Measurements from ENCODE around the gene PCDHA10.
"Not testable (repeated sequence)": the region's sequence is repeated elsewhere in the genome, so short reads cannot be mapped to it uniquely, and the experiment has no call there.

PCDHA10 gene

GRCh38 chr5:140842798-140843733 is 12.6 kb upstream of the PCDHA10 start:
- DNase-seq, result no peak

DNA sequence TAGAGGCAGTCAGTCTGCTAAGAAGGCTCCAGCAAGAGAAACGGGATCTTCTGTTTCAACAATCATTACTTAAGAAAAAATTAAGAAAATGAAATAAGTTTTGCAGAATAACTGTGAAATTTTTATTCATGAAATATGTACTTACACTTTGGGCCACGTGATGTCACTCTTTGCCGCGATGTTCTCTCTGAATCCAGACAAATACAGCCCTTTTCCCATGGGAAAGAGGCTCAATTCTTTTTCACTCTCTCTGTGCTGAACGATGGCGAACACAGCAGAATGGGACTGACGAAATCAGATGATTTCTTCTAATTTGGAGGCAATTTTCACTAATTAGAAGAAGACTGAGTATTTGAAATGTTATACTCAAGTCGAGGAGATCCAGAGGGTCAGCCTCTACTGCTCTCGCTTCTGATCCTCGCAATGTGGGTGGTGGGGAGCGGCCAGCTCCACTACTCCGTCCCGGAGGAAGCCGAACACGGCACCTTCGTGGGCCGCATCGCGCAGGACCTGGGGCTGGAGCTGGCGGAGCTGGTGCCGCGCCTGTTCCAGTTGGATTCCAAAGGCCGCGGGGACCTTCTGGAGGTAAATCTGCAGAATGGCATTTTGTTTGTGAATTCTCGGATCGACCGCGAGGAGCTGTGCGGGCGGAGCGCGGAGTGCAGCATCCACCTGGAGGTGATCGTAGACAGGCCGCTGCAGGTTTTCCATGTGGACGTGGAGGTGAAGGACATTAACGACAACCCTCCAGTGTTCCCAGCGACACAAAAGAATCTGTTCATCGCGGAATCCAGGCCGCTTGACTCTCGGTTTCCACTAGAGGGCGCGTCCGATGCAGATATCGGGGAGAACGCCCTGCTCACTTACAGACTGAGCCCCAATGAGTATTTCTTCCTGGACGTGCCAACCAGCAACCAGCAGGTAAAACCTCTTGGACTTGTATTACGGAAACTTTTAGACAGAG is 7.3 kb upstream of the PCDHA10 start, which contains the start of gene PCDHA9:
Gene PCDHA9 (plus strand): TSS at position 244 of the 964 bp plus-strand sequence. CDS start 114 bp downstream, at position 358.
- DNase-seq, result not testable (repeated sequence)

GRCh38 chr5:140849831-140850634 is 5.7 kb upstream of the PCDHA10 start:
- not testable (repeated sequence) for DNase-seq

DNA sequence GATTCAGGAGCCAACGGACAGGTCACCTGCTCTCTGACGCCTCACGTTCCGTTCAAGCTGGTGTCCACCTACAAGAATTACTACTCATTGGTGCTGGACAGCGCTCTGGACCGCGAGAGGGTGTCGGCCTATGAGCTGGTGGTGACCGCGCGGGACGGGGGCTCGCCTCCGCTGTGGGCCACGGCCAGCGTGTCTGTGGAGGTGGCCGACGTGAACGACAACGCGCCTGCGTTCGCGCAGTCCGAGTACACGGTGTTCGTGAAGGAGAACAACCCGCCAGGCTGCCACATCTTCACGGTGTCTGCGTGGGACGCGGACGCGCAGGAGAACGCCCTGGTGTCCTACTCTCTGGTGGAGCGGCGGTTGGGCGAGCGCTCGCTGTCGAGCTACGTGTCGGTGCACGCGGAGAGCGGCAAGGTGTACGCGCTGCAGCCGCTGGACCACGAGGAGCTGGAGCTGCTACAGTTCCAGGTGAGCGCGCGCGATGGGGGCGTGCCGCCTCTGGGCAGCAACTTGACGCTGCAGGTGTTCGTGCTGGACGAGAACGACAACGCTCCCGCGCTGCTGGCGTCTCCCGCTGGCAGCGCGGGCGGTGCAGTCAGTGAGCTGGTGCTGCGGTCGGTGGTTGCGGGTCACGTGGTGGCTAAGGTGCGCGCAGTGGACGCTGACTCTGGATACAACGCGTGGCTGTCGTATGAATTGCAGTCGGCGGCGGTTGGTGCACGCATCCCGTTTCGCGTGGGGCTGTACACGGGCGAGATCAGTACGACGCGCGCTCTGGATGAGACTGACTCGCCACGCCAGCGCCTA is 1.7 kb downstream of the PCDHA10 start:
- DNase-seq, result no peak

GRCh38 chr5:140857987-140858240 is 2.2 kb downstream of the PCDHA10 start:
- no peak for DNase-seq

GRCh38 chr5:140862441-140863295 is 7.0 kb downstream of the PCDHA10 start:
- no peak for DNase-seq

DNA sequence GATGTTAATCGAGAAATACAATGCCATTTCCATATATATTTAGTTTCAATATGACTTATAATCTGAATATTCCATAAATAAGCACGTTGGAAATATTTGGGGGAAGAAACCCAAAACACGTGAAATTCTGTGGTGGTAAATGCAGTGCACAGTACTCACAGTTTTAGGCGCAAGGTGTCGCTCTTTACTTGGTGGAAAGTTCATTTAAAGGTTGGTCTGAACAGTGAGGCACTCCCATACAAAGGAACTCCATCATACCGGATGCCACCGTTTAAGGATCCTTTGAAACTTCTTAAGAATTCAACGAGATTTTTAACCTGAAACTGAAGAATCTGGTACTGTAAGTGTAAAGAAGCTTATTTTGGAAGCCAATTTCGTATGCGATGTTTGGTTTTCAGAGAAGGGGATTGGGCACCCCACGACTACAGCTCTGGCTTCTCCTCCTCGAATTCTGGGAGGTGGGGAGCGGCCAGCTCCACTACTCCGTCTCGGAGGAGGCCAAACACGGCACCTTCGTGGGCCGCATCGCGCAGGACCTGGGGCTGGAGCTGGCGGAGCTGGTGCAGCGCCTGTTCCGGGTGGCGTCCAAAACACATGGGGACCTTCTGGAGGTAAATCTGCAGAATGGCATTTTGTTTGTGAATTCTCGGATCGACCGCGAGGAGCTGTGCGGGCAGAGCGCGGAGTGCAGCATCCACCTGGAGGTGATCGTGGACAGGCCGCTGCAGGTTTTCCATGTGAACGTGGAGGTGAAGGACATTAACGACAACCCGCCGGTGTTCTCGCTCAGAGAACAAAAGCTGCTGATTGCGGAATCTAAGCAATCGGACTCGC is 13.2 kb downstream of the PCDHA10 start, which contains the start of gene PCDHA11:
Gene PCDHA11 (plus strand): TSS at position 237 of the 834 bp plus-strand sequence. CDS start 147 bp downstream, at position 384.
- DNase-seq, result no peak

DNA sequence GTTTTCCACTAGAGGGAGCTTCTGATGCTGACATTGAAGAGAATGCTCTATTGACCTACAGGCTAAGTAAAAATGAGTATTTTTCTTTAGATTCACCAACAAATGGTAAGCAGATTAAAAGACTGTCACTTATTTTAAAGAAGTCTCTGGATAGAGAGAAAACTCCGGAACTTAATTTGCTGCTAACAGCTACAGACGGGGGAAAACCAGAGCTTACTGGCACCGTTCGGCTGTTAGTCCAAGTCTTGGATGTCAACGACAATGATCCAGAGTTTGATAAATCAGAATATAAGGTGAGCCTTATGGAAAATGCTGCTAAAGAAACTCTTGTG is 13.8 kb downstream of the PCDHA10 start:
- no peak for DNase-seq

DNA sequence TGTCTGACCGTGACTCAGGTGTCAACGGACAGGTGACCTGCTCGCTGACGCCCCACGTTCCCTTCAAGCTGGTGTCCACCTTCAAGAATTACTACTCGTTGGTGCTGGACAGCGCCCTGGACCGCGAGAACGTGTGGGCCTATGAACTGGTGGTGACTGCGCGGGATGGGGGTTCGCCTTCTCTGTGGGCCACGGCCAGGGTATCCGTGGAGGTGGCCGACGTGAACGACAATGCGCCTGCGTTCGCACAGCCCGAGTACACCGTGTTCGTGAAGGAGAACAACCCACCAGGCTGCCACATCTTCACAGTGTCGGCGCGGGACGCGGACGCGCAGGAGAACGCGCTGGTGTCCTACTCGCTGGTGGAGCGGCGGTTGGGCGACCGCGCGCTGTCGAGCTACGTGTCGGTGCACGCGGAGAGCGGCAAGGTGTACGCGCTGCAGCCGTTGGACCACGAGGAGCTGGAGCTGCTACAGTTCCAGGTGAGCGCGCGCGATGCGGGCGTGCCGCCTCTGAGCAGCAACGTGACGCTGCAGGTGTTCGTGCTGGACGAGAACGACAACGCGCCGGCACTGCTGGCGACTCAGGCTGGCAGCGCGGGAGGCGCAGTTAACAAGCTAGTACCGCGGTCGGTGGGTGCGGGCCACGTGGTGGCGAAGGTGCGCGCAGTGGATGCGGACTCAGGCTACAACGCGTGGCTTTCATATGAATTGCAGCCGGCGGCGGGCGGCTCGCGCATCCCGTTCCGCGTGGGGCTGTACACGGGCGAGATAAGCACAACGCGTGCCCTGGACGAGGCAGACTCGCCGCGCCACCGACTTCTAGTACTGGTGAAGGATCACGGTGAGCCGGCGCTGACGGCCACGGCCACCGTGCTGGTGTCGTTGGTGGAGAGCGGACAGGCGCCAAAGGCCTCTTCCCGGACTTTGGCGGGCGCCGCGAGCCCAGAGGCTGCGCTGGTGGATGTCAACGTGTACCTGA is 14.8 kb downstream of the PCDHA10 start:
- no peak for DNase-seq

- no peak for DNase-seq
Observed at GRCh38 chr5:140875085-140876065, 19.7 kb downstream of the PCDHA10 start, which contains the start of gene PCDHA12. TSS of gene PCDHA12 (plus strand) at chr5:140875308. CDS start at chr5:140875473, 165 bp downstream.

DNA sequence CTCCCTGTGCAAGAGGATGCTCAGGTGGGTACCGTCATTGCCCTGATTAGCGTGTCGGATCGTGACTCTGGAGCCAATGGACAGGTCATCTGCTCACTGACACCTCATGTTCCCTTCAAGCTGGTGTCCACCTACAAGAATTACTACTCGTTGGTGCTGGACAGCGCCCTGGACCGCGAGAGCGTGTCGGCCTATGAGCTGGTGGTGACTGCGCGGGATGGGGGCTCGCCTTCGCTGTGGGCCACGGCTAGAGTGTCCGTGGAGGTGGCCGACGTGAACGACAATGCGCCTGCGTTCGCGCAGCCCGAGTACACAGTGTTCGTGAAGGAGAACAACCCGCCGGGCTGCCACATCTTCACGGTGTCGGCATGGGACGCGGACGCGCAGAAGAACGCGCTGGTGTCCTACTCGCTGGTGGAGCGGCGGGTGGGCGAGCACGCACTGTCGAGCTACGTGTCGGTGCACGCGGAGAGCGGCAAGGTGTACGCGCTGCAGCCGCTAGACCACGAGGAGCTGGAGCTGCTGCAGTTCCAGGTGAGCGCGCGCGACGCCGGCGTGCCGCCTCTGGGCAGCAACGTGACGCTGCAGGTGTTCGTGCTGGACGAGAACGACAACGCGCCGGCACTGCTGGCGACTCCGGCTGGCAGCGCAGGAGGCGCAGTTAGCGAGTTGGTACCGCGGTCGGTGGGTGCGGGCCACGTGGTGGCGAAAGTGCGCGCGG is 21.0 kb downstream of the PCDHA10 start:
- DNase-seq, result not testable (repeated sequence)

- DNase-seq, result no peak
Observed at GRCh38 chr5:140877262-140877581, 21.5 kb downstream of the PCDHA10 start.

DNA sequence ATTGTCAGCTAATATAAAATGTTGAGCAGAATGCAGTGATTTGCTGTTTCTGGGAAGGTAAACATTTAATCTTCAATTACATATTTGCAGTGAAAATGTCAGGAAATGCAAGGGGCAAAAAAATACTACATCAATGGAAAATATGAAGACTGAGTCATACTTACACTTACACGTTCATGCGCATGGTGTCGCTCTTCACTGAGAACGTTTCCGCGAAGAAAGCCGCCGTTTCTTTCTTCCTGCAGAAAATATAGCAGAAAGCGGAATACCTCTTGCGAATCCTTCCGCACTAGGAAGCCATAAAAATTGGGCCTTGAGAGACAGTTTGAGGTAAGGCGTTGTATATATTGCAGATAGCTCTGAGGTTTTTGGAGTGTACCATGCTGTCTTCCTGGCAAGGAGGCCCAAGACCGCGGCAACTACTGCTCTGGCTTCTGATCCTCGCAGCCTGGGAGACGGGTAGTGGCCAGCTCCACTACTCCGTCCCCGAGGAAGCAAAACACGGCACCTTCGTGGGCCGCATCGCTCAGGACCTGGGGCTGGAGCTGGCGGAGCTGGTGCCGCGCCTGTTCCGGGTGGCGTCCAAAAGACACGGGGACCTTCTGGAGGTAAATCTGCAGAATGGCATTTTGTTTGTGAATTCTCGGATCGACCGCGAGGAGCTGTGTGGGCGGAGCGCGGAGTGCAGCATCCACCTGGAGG is 26.3 kb downstream of the PCDHA10 start, which contains the start of gene PCDHA13:
Gene PCDHA13 (plus strand): TSS at position 236 of the 702 bp plus-strand sequence. CDS start 145 bp downstream, at position 381.
- no peak for DNase-seq

GRCh38 chr5:140882591-140882899 is 26.8 kb downstream of the PCDHA10 start:
- DNase-seq, result no peak

DNA sequence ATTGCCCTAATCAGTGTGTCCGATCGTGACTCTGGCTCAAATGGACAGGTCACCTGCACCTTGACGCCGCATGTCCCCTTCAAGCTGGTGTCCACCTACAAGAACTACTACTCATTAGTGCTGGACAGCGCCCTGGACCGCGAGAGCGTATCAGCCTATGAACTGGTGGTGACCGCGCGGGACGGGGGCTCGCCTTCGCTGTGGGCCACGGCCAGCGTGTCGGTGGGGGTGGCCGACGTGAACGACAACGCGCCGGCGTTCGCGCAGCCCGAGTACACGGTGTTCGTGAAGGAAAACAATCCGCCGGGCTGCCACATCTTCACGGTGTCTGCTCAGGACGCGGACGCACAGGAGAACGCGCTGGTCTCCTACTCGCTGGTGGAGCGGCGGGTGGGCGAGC is 27.7 kb downstream of the PCDHA10 start:
- no peak for DNase-seq
